GM18502 (cell line): ENCODE data around the gene TRPV2.
"Not testable (repeated sequence)": the region's sequence is repeated elsewhere in the genome, so short reads cannot be mapped to it uniquely, and the experiment has no call there.

Experiments
- ATAC-seq: cut with Tn5 transposase; IDR thresholded peaks from one replicate; pipeline ENCODE4 v1.9.1; 2021; ENCODE audit warnings: mild to moderate bottlenecking; ENCODE audit not compliant: unreplicated experiment, poor library complexity

TRPV2 gene

GRCh38 chr17:16452268-16452667, 36.9 kb downstream of the TRPV2 start:
- ATAC-seq = not testable (repeated sequence)

GRCh38 chr17:16453493-16453851, 38.1 kb downstream of the TRPV2 start:
- ATAC-seq = no peak

GRCh38 chr17:16455997-16456741, 40.8 kb downstream of the TRPV2 start:
- ATAC-seq = no peak

GRCh38 chr17:16456742-16457316, 41.5 kb downstream of the TRPV2 start:
- ATAC-seq = no peak

- ATAC-seq = no peak
Observed at GRCh38 chr17:16459271-16459670, 43.9 kb downstream of the TRPV2 start.

- no peak for ATAC-seq
Observed at GRCh38 chr17:16459855-16460550, 44.6 kb downstream of the TRPV2 start.

GRCh38 chr17:16460796-16461605, 45.6 kb downstream of the TRPV2 start:
- ATAC-seq = no peak

- ATAC-seq = no peak
Observed at GRCh38 chr17:16461606-16461866, 46.2 kb downstream of the TRPV2 start.

GRCh38 chr17:16462070-16462864, 46.9 kb downstream of the TRPV2 start:
- no peak for ATAC-seq

- ATAC-seq = no peak
Observed at GRCh38 chr17:16463358-16464302, 48.3 kb downstream of the TRPV2 start.

- ATAC-seq = no peak
Observed at GRCh38 chr17:16464303-16465051, 49.1 kb downstream of the TRPV2 start.

- no peak for ATAC-seq
Observed at GRCh38 chr17:16465052-16465312, 49.6 kb downstream of the TRPV2 start.

- ATAC-seq = no peak
Observed at GRCh38 chr17:16465861-16466338, 50.5 kb downstream of the TRPV2 start.

GRCh38 chr17:16466407-16466806, 51.0 kb downstream of the TRPV2 start:
- ATAC-seq = no peak

GRCh38 chr17:16467044-16467443, 51.7 kb downstream of the TRPV2 start:
- no peak for ATAC-seq

GRCh38 chr17:16467886-16468285, 52.5 kb downstream of the TRPV2 start:
- no peak for ATAC-seq

- ATAC-seq = no peak
Observed at GRCh38 chr17:16468428-16468992, 53.1 kb downstream of the TRPV2 start.

- no peak for ATAC-seq
Observed at GRCh38 chr17:16470265-16470664, 54.9 kb downstream of the TRPV2 start.
